Measurements from ENCODE around the gene SERPING1. TPM values are rescaled to one million over a fixed set of nuclear protein-coding genes. Genes with fewer than 3 reads are reported as not detected.

Gene SERPING1
- total RNA-seq, 4 donors from 2014 or later = 29.9 to 158 (median 93.1) TPM

DNA sequence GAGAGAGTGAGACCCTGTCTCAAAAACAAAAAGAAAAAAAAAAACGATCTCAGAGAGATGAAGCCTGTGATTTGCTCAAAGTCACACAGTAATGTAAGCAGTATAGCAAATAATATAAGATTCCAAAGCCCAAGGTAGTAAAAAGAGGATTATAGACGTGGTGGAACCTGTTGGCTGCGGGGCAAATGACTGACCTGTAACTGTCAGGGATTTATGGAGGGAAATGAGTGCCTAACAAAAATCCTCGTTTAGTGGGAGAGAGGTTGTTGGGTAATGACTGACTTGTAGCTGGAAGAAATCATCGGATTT is 59.4 kb downstream of the SERPING1 start:
- H3K4me1 ChIP-seq = peaks cover 0 to 13% (median 0%) of the 10 kb centered on the region in 4 donors
- no peak for TF ChIP-seq POLR2A (IDR thresholded peaks at IDR 0.05)
- no peak for TF ChIP-seq CTCF (IDR thresholded peaks at IDR 0.05)
- no peak for DNase-seq
- no peaks in the 10 kb centered on the region for H3K27me3 ChIP-seq
- H3K36me3 ChIP-seq = peaks cover 0 to 25% (median 0%) of the 10 kb centered on the region in 3 donors
- H3K27ac ChIP-seq = peak overlapping the region; percentile 79 to 91 (median 86)
- no peaks in the 10 kb centered on the region for H3K9me3 ChIP-seq
- peak overlapping the region; percentile 53 to 82 (median 60) for H3K4me3 ChIP-seq

GRCh38 chr11:57657194-57658022 is 59.9 kb downstream of the SERPING1 start, which contains the start of gene CLP1:
TSS of gene CLP1 (plus strand) at chr11:57657762. CDS start at chr11:57659477, 1,715 bp downstream.
- peak; percentile 59 to 72 for TF ChIP-seq POLR2A (IDR thresholded peaks at IDR 0.05)
- TF ChIP-seq CTCF (IDR thresholded peaks at IDR 0.05) = peak in 1 of 6 experiments; percentile 14
- H3K36me3 ChIP-seq = peaks cover 0 to 31% (median 0%) of the 10 kb centered on the region in 3 donors
- peaks cover 0 to 13% (median 0%) of the 10 kb centered on the region in 4 donors for H3K4me1 ChIP-seq
- peak within 1 kb of the TSS; percentile 79 to 91 (median 86) for H3K27ac ChIP-seq
- peak within 1 kb of the TSS; percentile 53 to 82 (median 60) for H3K4me3 ChIP-seq
- DNase-seq = peak; percentile 100
- H3K9me3 ChIP-seq = no peaks in the 10 kb centered on the region
- no peaks in the 10 kb centered on the region for H3K27me3 ChIP-seq

DNA sequence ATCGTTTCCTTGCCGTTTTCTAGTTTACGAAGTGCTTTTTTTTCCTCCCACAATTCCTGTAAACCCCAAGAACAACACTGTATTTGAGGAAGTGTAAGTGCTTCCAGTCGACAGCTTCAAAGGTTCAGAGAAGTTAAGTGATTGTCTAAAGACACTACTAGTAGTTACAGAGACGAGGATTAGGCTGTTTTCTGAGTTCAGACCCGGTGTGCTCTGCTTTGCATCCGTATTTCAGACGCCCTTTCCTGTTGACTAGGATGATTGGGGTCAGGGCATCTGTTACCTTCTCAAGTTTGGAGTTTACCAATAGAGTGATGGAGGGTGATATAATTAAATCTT is 60.5 kb downstream of the SERPING1 start:
- Histone ChIP-seq H3K36me3 (peaks cover 0 to 31% (median 0%) of the 10 kb centered on the region in 3 donors), H3K4me1 (peaks cover 0 to 13% (median 0%) of the 10 kb centered on the region in 4 donors), H3K4me3 (peak overlapping the region; percentile 53 to 82 (median 60)), H3K27ac (peak overlapping the region; percentile 79 to 91 (median 86)), H3K9me3 (no peaks in the 10 kb centered on the region), H3K27me3 (no peaks in the 10 kb centered on the region)
- DNase-seq = no peak
- TF ChIP-seq POLR2A (IDR thresholded peaks at IDR 0.05) (no peak), CTCF (IDR thresholded peaks at IDR 0.05) (no peak)

GRCh38 chr11:57659669-57660068 is 62.2 kb downstream of the SERPING1 start:
- no peak for DNase-seq
- peaks cover 0 to 13% (median 0%) of the 10 kb centered on the region in 4 donors for H3K4me1 ChIP-seq
- no peak overlapping the region for H3K27ac ChIP-seq

GRCh38 chr11:57662893-57663292 is 65.4 kb downstream of the SERPING1 start:
- Histone ChIP-seq H3K4me3 (no peak overlapping the region), H3K9me3 (no peaks in the 10 kb centered on the region), H3K27ac (no peak overlapping the region), H3K4me1 (peaks cover 0 to 16% (median 2%) of the 10 kb centered on the region in 4 donors), H3K36me3 (peaks cover 0 to 31% (median 0%) of the 10 kb centered on the region in 3 donors), H3K27me3 (no peaks in the 10 kb centered on the region)
- TF ChIP-seq POLR2A (IDR thresholded peaks at IDR 0.05) = no peak
- TF ChIP-seq CTCF (IDR thresholded peaks at IDR 0.05) = peak in 1 of 6 experiments; percentile 9
- DNase-seq = no peak

More at GRCh38 chr11:57659669-57660068, 62.2 kb downstream of the SERPING1 start:
- Histone ChIP-seq H3K9me3 (no peaks in the 10 kb centered on the region), H3K27me3 (no peaks in the 10 kb centered on the region), H3K36me3 (peaks cover 0 to 31% (median 0%) of the 10 kb centered on the region in 3 donors), H3K4me3 (no peak overlapping the region)
- no peak for TF ChIP-seq POLR2A (IDR thresholded peaks at IDR 0.05)
- TF ChIP-seq CTCF (IDR thresholded peaks at IDR 0.05) = no peak
